Keratinocyte (primary cell): ENCODE results near the gene SSX2IP. TPM values are rescaled to one million over a fixed set of nuclear protein-coding genes. Genes with fewer than 3 reads are reported as not detected.

ENCODE experiments used
- DNase-seq: peaks from one replicate; pipeline ENCODE4 v3.0.0-alpha.2; 2011; ENCODE audit warnings: low read depth, missing footprints, low spot score
- FAIRE-seq: peaks from 2 replicates; lab custom pipeline; 2011; peaks lifted over from hg19 to GRCh38; lab: Jason Lieb, UNC
- H2AFZ ChIP-seq: 2 replicates; pipeline ENCODE4 v1.6.0; 2012; ENCODE audit warnings: low read length, control low read depth, inconsistent platforms; ENCODE audit not compliant: control insufficient read depth
- H3K27ac ChIP-seq: 2 replicates; pipeline ENCODE4 v1.5.1; 2011; ENCODE audit warnings: low read length; ENCODE audit not compliant: control insufficient read depth, insufficient read depth
- H3K27me3 ChIP-seq: 3 replicates; pipeline ENCODE4 v1.6.0; 2011; ENCODE audit warnings: low read length; ENCODE audit not compliant: control insufficient read depth, insufficient read depth; ENCODE audit errors: extremely low read depth
- H3K36me3 ChIP-seq, 2 experiments: 2 replicates in 1 of 2; 3 replicates in 1 of 2; pipeline ENCODE4 v1.5.1; 2011; ENCODE audit warnings: low read length in 2 of 2, mild to moderate bottlenecking in 1 of 2; ENCODE audit not compliant: control insufficient read depth in 2 of 2, insufficient read depth in 2 of 2; ENCODE audit errors: extremely low read depth in 1 of 2
- H3K4me1 ChIP-seq: 3 replicates; pipeline ENCODE4 v1.5.1; 2011; ENCODE audit warnings: low read length; ENCODE audit not compliant: control insufficient read depth, insufficient read depth; ENCODE audit errors: extremely low read depth
- H3K4me2 ChIP-seq: 3 replicates; pipeline ENCODE4 v1.6.0; 2011; ENCODE audit warnings: low read depth, low read length; ENCODE audit not compliant: control insufficient read depth, insufficient read depth; ENCODE audit errors: extremely low read depth
- H3K4me3 ChIP-seq, 3 experiments: fragments of 200-600 bp in 1 of 3; sonication (generic) in 1 of 3; 2 replicates in 2 of 3; 3 replicates in 1 of 3; pipeline ENCODE4 v1.5.1; 2011 to 2016; ENCODE audit warnings: low read length in 3 of 3, mild to moderate bottlenecking in 3 of 3, control low read depth in 2 of 3, inconsistent platforms in 1 of 3, low read depth in 1 of 3, mixed read lengths in 1 of 3, mixed run types in 1 of 3, moderate library complexity in 1 of 3; ENCODE audit not compliant: control insufficient read depth in 2 of 3, insufficient read depth in 2 of 3; ENCODE audit errors: extremely low read depth in 1 of 3
- H3K79me2 ChIP-seq: 2 replicates; pipeline ENCODE4 v1.6.0; 2012; ENCODE audit warnings: low read length; ENCODE audit not compliant: control insufficient read depth, insufficient read depth
- H3K9ac ChIP-seq: 3 replicates; pipeline ENCODE4 v1.6.0; 2011; ENCODE audit warnings: low read length; ENCODE audit not compliant: control insufficient read depth, insufficient read depth; ENCODE audit errors: extremely low read depth
- H3K9me1 ChIP-seq: 3 replicates; pipeline ENCODE4 v1.6.0; 2011; ENCODE audit warnings: low read length; ENCODE audit not compliant: control insufficient read depth, insufficient read depth; ENCODE audit errors: extremely low read depth
- H3K9me3 ChIP-seq: 2 replicates; pipeline ENCODE4 v1.5.1; 2012; ENCODE audit warnings: low read depth, low read length; ENCODE audit not compliant: control insufficient read depth
- H4K20me1 ChIP-seq: 3 replicates; pipeline ENCODE4 v1.6.0; 2011; ENCODE audit warnings: low read length; ENCODE audit not compliant: control insufficient read depth, insufficient read depth; ENCODE audit errors: extremely low read depth
- CTCF ChIP-seq, 3 experiments: IDR thresholded peaks in 1 of 3; conservative IDR thresholded peaks in 1 of 3; optimal IDR thresholded peaks in 1 of 3; 2 replicates in 2 of 3; 3 replicates in 1 of 3; pipeline versions ENCODE3 to v1.5.1; 2011; ENCODE audit warnings: low read length in 3 of 3, mild to moderate bottlenecking in 3 of 3, moderate library complexity in 2 of 3, control low read depth in 1 of 3, inconsistent platforms in 1 of 3; ENCODE audit not compliant: insufficient read depth in 2 of 3; ENCODE audit errors: extremely low read depth in 1 of 3
- EZH2 ChIP-seq: IDR thresholded peaks from one replicate; pipeline ENCODE4 v1.6.1; 2012; ENCODE audit warnings: inconsistent platforms, mild to moderate bottlenecking, low read length, moderate library complexity
- dilution Hi-C: fragments of 300-500 bp; cut with MboI; formaldehyde crosslinking; loops from one replicate; pipeline ENCODE4 v1.7.0; 2020; ENCODE audit warnings: low sequenced_read_pairs; ENCODE audit not compliant: extremely low pct_ligation_motif_present
- polyA plus RNA-seq, 5 experiments: library from polyadenylated mRNA; depleted of rRNA in 3 of 5; stranded (reverse) in 3 of 5; stranded (forward) in 1 of 5; unstranded in 1 of 5; fragments of >200 nt; gene quantifications; 1 replicate in 1 of 5; 2 replicates in 3 of 5; 3 replicates in 1 of 5; pipeline versions ENCODE4 v1.2.1 to v1.2.3, GENCODE V29; 2011 to 2012; ENCODE audit warnings: missing spikeins in 2 of 5, low read depth in 1 of 5, low replicate concordance in 1 of 5

Gene SSX2IP
- polyA plus RNA-seq, 1 donor (not counting 4 experiments of a cell fraction or from before 2014, with no cell fraction given) = 13.0 TPM

GRCh38 chr1:84704872-84705417, 14.7 kb upstream of the SSX2IP start:
- H3K27me3 ChIP-seq = no peaks in the 10 kb centered on the region
- H3K9me1 ChIP-seq = no peaks in the 10 kb centered on the region
- no peak for DNase-seq
- FAIRE-seq = no peak
- no peaks in the 10 kb centered on the region for H3K4me1 ChIP-seq
- H3K36me3 ChIP-seq = no peaks in the 10 kb centered on the region
- H2AFZ ChIP-seq = no peak overlapping the region
- dilution Hi-C loops = no loop called here
- H3K27ac ChIP-seq = no peak overlapping the region
- H3K9ac ChIP-seq = no peak overlapping the region
- H3K4me2 ChIP-seq = no peak overlapping the region
- H3K9me3 ChIP-seq = no peaks in the 10 kb centered on the region
- H4K20me1 ChIP-seq = no peaks in the 10 kb centered on the region
- no peak overlapping the region for H3K4me3 ChIP-seq
- no peaks in the 10 kb centered on the region for H3K79me2 ChIP-seq
- TF ChIP-seq CTCF (optimal IDR thresholded peaks at IDR 0.05 in 1 of 3, IDR thresholded peaks at IDR 0.05 in 1 of 3, conservative IDR thresholded peaks at IDR 0.05 in 1 of 3; ENCODE audit: extremely low read depth in 1 of 3, insufficient read depth in 2 of 3, low read length in 3 of 3) = no peak

- Histone ChIP-seq H3K4me2 (no peak overlapping the region), H3K4me3 (no peak overlapping the region), H3K27me3 (no peaks in the 10 kb centered on the region), H3K9me1 (no peaks in the 10 kb centered on the region), H2AFZ (no peak overlapping the region), H3K9me3 (no peaks in the 10 kb centered on the region), H3K27ac (no peak overlapping the region), H3K9ac (no peak overlapping the region), H4K20me1 (no peaks in the 10 kb centered on the region), H3K4me1 (peaks cover 8% of the 10 kb centered on the region), H3K79me2 (no peaks in the 10 kb centered on the region), H3K36me3 (no peaks in the 10 kb centered on the region)
- DNase-seq (no peak), FAIRE-seq (no peak)
- dilution Hi-C loops = no loop called here
- TF ChIP-seq EZH2 (no peak), CTCF (optimal IDR thresholded peaks at IDR 0.05 in 1 of 3, IDR thresholded peaks at IDR 0.05 in 1 of 3, conservative IDR thresholded peaks at IDR 0.05 in 1 of 3; ENCODE audit: extremely low read depth in 1 of 3, insufficient read depth in 2 of 3, low read length in 3 of 3) (no peak)
These were observed 13.2 kb upstream of the SSX2IP start for GRCh38 chr1:84703431-84703830.
